BE2C (cell line): ENCODE measurements around the gene AP2A2.

Source experiments
- DNase-seq: peaks from one replicate; pipeline ENCODE4 v3.0.0-alpha.2; 2020
- H3K27me3 ChIP-seq: fragments of 250-450 bp; sonication (Bioruptor Pico); 2 replicates; pipeline ENCODE4 v1.5.1; 2020; ENCODE audit warnings: mild to moderate bottlenecking
- H3K36me3 ChIP-seq: fragments of 250-450 bp; sonication (Bioruptor Pico); 2 replicates; pipeline ENCODE4 v1.5.1; 2020; ENCODE audit warnings: mild to moderate bottlenecking
- H3K4me1 ChIP-seq: fragments of 250-450 bp; sonication (Bioruptor Pico); 2 replicates; pipeline ENCODE4 v1.5.1; 2020
- H3K4me3 ChIP-seq: 2 replicates; pipeline ENCODE4 v1.5.1; 2011; ENCODE audit warnings: low read depth, low read length
- H3K9me3 ChIP-seq: fragments of 250-450 bp; sonication (Bioruptor Pico); 2 replicates; pipeline ENCODE4 v1.5.1; 2020
- CTCF ChIP-seq: IDR thresholded peaks from 2 replicates; pipeline ENCODE4 v1.5.1; 2012; ENCODE audit warnings: mild to moderate bottlenecking, low read depth, low read length

The AP2A2 gene

GRCh38 chr11:1019321-1019910 lies 93.7 kb downstream of the AP2A2 start:
- DNase-seq, result no peak
- no peak for TF ChIP-seq CTCF
- no peaks in the 10 kb centered on the region for H3K27me3 ChIP-seq

GRCh38 chr11:1020211-1020905 lies 94.7 kb downstream of the AP2A2 start:
- no peaks in the 10 kb centered on the region for H3K36me3 ChIP-seq
- no peak overlapping the region for H3K4me3 ChIP-seq
- no peak for DNase-seq
- H3K9me3 ChIP-seq, result no peaks in the 10 kb centered on the region
- H3K27me3 ChIP-seq, result no peaks in the 10 kb centered on the region
- no peak for TF ChIP-seq CTCF
- no peaks in the 10 kb centered on the region for H3K4me1 ChIP-seq

More at GRCh38 chr11:1019321-1019910, 93.7 kb downstream of the AP2A2 start:
- no peaks in the 10 kb centered on the region for H3K9me3 ChIP-seq
- H3K36me3 ChIP-seq, result no peaks in the 10 kb centered on the region
- no peaks in the 10 kb centered on the region for H3K4me1 ChIP-seq
- H3K4me3 ChIP-seq, result no peak overlapping the region

- Histone ChIP-seq H3K36me3 (no peaks in the 10 kb centered on the region), H3K27me3 (no peaks in the 10 kb centered on the region), H3K4me3 (no peak overlapping the region), H3K4me1 (no peaks in the 10 kb centered on the region), H3K9me3 (no peaks in the 10 kb centered on the region)
- TF ChIP-seq CTCF, result no peak
- DNase-seq, result no peak
Measured at GRCh38 chr11:1022411-1022810, 96.7 kb downstream of the AP2A2 start.

- no peaks in the 10 kb centered on the region for H3K4me1 ChIP-seq
- no peaks in the 10 kb centered on the region for H3K9me3 ChIP-seq
- no peaks in the 10 kb centered on the region for H3K36me3 ChIP-seq
- TF ChIP-seq CTCF, result no peak
- no peaks in the 10 kb centered on the region for H3K27me3 ChIP-seq
- no peak for DNase-seq
- H3K4me3 ChIP-seq, result no peak overlapping the region
Measured at GRCh38 chr11:1022908-1023810, 97.5 kb downstream of the AP2A2 start.

GRCh38 chr11:1023811-1024596 lies 98.3 kb downstream of the AP2A2 start:
- H3K36me3 ChIP-seq, result no peaks in the 10 kb centered on the region
- no peak for DNase-seq
- H3K27me3 ChIP-seq, result no peaks in the 10 kb centered on the region
- TF ChIP-seq CTCF, result no peak
- no peaks in the 10 kb centered on the region for H3K9me3 ChIP-seq
- H3K4me1 ChIP-seq, result no peaks in the 10 kb centered on the region
- H3K4me3 ChIP-seq, result no peak overlapping the region
